GM19240 (cell line): ENCODE results near the gene RBP3.

Source experiments
- DNase-seq: peaks from one replicate; pipeline ENCODE4 v3.0.0; 2011; ENCODE audit warnings: low spot score; ENCODE audit not compliant: insufficient read length

RBP3 gene

GRCh38 chr10:47318706-47319105, 29.5 kb upstream of the RBP3 start:
- no peak for DNase-seq

- no peak for DNase-seq
Measured at GRCh38 chr10:47319784-47320183, 28.4 kb upstream of the RBP3 start.

DNA sequence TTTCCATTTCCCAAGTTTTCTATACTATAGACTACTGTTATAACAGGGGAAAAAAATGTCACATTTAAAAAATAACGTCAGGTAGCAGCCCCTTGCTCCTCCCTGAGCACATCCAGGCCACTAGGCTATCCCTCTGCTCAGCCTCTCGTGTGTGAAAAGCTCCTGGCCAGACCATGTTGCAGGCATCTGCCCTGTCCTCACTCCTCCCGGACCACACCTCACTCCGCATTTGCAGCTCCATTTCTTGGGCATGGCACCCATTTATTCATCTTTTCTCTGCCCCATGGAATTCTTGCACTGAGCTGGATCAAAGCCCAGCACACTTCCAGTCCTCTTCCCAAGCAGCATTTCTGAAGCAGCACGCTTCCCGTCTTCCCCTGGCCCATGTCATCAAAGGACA, 27.4 kb upstream of the RBP3 start:
- no peak for DNase-seq

DNA sequence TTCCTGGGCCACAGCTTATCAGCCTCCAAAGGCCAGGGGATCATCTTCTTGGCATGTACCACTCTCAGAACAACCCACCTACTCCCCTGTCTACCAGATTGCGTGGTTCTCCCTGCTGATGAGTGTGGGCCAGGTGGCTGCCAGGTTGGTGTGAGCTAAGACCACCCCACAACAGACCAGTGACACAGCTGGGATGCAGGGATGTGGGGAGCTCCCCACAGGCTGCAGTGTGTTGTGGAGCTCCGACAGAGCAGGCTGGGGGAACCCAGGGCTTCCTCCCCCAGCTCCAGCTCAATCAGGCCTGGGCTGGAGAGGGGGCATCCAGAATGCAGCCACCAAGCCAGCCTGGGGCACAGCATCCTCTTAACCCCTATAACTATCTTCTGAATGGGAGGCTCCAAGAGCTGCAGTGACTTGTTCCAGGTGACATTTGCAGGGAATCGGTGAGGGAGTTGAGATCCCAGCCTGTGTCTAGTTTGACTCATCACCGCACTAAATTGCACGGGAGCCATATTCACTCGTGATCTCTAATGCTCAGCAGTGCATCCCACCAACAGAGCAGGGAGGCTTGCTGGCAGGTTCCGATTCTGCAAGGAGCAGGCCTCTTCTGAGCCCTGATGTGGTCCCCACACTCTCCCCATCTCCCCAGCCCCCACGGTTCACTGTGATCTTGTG, 26.5 kb upstream of the RBP3 start:
- DNase-seq = no peak

- DNase-seq = no peak
Measured at GRCh38 chr10:47322300-47323061, 25.7 kb upstream of the RBP3 start, which contains the start of gene GDF2. GDF2 (plus strand) TSS chr10:47322454; CDS start chr10:47322669, 215 bp downstream.

- DNase-seq = no peak
Measured at GRCh38 chr10:47323087-47323486, 25.1 kb upstream of the RBP3 start.

DNA sequence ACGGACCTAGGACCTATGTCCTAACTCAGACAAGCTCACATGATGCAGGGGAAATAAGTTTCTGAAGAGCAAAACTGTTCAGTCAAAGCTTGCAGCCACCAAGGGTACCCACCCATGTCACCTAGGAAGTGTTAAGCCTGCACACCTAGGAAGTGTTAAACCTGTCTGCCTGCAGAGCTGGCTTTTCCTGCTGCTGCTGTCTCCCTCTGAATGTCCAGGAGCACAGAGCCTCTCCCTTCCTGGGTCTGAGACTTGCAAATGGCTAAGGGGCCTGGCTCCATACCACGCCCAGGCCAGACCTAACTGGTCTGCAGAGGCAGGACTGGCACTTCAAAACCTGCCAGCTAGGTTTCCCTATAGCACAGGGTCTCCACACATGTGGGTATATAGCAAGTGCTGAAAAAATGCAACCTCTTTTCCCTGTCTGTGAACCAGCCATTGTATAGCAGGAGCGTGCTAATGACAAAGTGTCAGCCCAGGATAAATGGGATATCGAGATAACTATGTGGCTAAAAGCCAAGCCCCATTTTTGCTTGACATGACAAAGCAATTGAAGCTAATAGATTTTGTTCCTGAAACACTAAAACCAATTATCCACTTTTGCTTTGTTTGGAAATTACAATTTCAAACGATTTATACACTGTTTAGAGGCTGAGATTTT, 24.4 kb upstream of the RBP3 start:
- DNase-seq = no peak

DNA sequence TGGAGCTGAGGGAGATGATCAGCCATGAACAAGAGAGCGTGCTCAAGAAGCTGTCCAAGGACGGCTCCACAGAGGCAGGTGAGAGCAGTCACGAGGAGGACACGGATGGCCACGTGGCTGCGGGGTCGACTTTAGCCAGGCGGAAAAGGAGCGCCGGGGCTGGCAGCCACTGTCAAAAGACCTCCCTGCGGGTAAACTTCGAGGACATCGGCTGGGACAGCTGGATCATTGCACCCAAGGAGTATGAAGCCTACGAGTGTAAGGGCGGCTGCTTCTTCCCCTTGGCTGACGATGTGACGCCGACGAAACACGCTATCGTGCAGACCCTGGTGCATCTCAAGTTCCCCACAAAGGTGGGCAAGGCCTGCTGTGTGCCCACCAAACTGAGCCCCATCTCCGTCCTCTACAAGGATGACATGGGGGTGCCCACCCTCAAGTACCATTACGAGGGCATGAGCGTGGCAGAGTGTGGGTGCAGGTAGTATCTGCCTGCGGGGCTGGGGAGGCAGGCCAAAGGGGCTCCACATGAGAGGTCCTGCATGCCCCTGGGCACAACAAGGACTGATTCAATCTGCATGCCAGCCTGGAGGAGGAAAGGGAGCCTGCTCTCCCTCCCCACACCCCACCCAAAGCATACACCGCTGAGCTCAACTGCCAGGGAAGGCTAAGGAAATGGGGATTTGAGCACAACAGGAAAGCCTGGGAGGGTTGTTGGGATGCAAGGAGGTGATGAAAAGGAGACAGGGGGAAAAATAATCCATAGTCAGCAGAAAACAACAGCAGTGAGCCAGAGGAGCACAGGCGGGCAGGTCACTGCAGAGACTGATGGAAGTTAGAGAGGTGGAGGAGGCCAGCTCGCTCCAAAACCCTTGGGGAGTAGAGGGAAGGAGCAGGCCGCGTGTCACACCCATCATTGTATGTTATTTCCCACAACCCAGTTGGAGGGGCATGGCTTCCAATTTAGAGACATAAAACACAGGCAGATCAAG, 22.6 kb upstream of the RBP3 start:
- DNase-seq = no peak

DNA sequence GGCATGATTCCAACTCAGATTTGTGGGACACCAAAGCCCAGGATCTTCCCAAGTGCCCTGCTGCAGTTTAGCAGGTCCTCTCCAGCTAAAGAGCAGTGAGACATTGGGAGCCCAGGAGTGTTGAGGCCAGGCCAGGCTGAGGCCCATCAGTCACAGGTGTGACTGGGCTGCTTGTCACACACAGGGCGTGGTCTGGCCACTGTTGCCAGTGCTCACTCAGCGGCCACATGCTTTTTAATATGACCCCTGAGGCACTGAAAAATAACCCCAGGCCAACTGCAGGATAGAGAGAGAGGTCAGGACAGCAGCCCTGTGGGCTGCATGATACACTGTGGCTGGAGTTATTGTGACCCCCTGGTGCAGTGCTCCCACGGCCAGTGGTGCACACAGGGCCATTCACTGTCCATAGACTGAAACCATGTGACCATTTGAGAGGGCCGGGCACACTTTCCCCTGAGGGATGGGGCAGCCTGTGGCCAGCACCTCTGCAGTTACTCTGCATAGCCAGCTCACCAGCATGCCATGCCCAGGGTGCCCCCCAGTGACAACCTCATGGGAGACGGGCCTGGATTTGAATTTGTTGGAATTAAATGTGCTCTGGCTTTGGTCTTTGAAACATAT, 21.7 kb upstream of the RBP3 start:
- no peak for DNase-seq

GRCh38 chr10:47326927-47327330, 21.2 kb upstream of the RBP3 start:
- DNase-seq = no peak

GRCh38 chr10:47329855-47330254, 18.3 kb upstream of the RBP3 start:
- no peak for DNase-seq

- no peak for DNase-seq
Measured at GRCh38 chr10:47330366-47330765, 17.8 kb upstream of the RBP3 start.

- DNase-seq = no peak
Measured at GRCh38 chr10:47330804-47331203, 17.4 kb upstream of the RBP3 start.

GRCh38 chr10:47331491-47331890, 16.7 kb upstream of the RBP3 start:
- no peak for DNase-seq

- DNase-seq = no peak
Measured at GRCh38 chr10:47331954-47332353, 16.2 kb upstream of the RBP3 start.

DNA sequence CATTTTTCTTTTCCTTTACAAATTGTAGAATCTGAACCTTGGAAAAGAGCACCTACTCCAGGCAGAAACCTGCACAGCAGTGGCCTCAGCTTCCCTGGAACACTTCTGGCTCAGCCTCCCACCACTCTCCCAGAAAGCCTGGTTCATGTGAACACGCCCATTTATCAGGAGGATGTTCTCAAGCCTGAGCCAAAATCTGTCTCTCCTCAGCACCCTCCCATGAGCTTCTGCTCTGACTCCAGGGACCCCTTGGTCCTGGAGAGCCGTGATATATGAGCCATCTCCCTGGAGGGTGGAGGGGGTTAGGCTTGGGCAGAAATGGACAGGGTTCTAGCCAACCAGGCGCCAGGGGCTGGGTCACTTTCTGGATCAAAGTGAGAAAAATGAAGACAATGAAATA, 15.8 kb upstream of the RBP3 start:
- DNase-seq = no peak

GRCh38 chr10:47332946-47333345, 15.2 kb upstream of the RBP3 start:
- DNase-seq = no peak

DNA sequence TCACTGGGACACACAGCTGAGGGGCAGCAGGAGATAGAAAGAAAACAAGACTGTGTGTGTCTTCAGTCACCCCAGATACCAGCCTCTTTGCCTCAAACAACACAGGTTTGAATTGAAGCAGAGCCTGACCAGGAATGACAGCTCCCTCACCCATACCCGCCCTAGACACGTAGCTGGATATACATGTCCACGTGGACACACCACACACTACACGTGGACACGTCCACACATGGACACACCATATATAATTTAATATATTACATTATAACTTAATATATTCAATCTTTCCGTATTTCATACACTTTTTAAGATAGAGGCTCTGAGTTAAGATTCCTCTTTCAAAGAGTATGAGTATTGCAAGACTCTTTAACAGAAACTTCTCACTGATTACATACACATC, 14.6 kb upstream of the RBP3 start:
- DNase-seq = no peak

DNA sequence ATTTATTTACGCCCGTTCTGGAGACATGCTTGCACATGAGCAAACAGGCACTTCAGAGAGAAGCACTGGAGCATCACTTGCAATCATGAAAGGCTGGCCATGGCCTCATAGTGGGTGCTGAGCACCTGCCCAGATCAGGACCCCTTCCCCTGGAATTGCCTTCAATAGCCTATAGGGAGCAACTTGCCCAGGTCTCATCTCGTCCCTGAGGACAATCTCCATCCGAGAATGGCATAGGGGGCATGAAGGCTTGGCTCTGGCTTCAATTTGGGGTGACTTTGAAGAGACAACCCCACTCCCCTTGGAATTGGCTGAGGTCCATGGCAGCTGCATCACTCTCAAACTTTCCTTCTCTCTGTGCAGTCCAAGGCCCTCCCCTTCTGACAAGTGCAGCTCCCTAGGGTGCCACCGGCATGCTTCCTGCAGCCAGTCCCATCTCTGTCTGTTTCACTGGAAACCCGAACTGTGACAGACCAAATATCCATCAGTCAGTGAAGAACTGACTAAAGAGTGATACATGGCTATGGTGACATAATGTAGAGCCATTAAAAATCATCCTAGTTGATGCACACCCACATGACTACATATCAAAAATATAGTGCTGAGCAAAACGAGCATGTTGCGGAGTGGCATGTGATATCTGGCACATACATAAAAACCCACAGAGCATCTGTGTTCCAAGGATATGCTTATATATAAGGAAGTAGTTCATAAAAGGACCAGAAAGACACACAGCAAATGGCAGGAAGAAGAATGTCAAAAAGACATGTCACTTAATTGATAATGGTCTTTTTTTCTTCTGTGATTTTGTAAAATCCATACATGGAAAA, 13.5 kb upstream of the RBP3 start:
- no peak for DNase-seq

DNA sequence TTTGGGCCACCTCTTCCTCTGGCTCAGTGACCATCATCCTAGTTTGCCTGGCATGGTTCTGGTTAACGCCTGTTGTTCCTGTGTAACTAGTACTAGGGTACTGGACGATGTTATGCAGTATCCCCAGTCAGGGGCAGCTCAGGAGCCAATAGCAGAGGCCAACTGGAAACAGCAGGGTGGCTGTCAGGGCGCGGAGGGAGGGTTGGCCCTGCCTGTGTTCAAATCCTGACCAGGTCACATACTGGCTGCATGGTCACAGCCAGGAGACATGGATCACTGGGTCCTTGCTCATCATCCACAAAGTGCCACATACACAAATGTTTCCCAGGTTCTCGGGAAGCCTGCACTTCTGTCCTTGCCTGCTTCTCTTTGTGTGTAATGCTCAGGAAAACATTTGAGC, 12.3 kb upstream of the RBP3 start:
- DNase-seq = no peak
